ENCODE measurements around the gene FAM184B. TPM values are rescaled to one million over a fixed set of nuclear protein-coding genes. Genes with fewer than 3 reads are reported as not detected.

Gene FAM184B
- polyA plus RNA-seq, 2 of the 4 experiments (the other 2 are of a cell fraction): not detected

GRCh38 chr4:17595471-17596005, 185.9 kb downstream of the FAM184B start:
- TF ChIP-seq RAD21 (conservative IDR thresholded peaks at IDR 0.05 in 1 of 2, IDR thresholded peaks at IDR 0.05 in 1 of 2) (no peak), ZSCAN20 (CRISPR knock-in tag; IDR thresholded peaks at IDR 0.05) (no peak), TP53 (CRISPR knock-in tag; IDR thresholded peaks at IDR 0.05) (no peak), RCOR1 (IDR thresholded peaks at IDR 0.05; ENCODE audit: low read depth, low read length) (no peak), E2F6 (IDR thresholded peaks at IDR 0.05; ENCODE audit: borderline replicate concordance, low read depth) (no peak), RNF2 (IDR thresholded peaks at IDR 0.05; ENCODE audit: borderline replicate concordance, low read depth) (no peak), SMC3 (IDR thresholded peaks at IDR 0.05) (no peak), RFX5 (IDR thresholded peaks at IDR 0.05) (no peak), CTCF (IDR thresholded peaks at IDR 0.05) (no peak), ZC3H11A (IDR thresholded peaks at IDR 0.05) (no peak), CHD4 (IDR thresholded peaks at IDR 0.05; ENCODE audit: borderline replicate concordance) (no peak), ESRRA (IDR thresholded peaks at IDR 0.05; ENCODE audit: borderline replicate concordance, low read length) (no peak), CBX2 (IDR thresholded peaks at IDR 0.05; ENCODE audit: borderline replicate concordance, low read depth) (no peak)
- no peak overlapping the region for H3K27ac ChIP-seq
- 87% methylated on average over 6 of the region's 6 CpGs for WGBS (ENCODE audit: missing lambda C conversion rate)

GRCh38 chr4:17589355-17589754, 192.1 kb downstream of the FAM184B start:
- 99% methylated on average over 3 of the region's 3 CpGs for WGBS (ENCODE audit: missing lambda C conversion rate)
- FAIRE-seq: no peak
- ATAC-seq: no peak
- Histone ChIP-seq H3K4me2 (no peak overlapping the region), H3K9me3 (no peaks in the 10 kb centered on the region), H3K27ac (no peak overlapping the region), H3K4me1 (no peaks in the 10 kb centered on the region), H3K4me3 (no peak overlapping the region)
- ChIA-PET POLR2A (no interaction called here), CTCF (no interaction called here)
- TF ChIP-seq CHD4 (IDR thresholded peaks at IDR 0.05; ENCODE audit: borderline replicate concordance) (no peak), HOXB5 (CRISPR knock-in tag; IDR thresholded peaks at IDR 0.05) (no peak), POLR2A (IDR thresholded peaks at IDR 0.05; ENCODE audit: low read length) (no peak), MYC (IDR thresholded peaks at IDR 0.05; ENCODE audit: borderline replicate concordance, low read length) (no peak)
- DNase-seq (ENCODE audit: low read depth in 1 of 2, low spot score in 1 of 2): no peak

More at GRCh38 chr4:17595471-17596005, 185.9 kb downstream of the FAM184B start:
- DNase-seq (ENCODE audit: low read depth in 1 of 2, low spot score in 1 of 2) (no peak), ATAC-seq (no peak), FAIRE-seq (no peak)
- POLR2A ChIA-PET: no interaction called here
- no peak overlapping the region for H3K4me2 ChIP-seq
- CTCF ChIA-PET: interaction anchor here (1.2 kb wide), 1 partner anchor 213 kb away, joined by 3 read pairs; no protein-coding TSS in a partner anchor
- no peaks in the 10 kb centered on the region for H3K9me3 ChIP-seq
- no peak overlapping the region for H3K4me3 ChIP-seq
- no peaks in the 10 kb centered on the region for H3K4me1 ChIP-seq

GRCh38 chr4:17587094-17587822, 194.2 kb downstream of the FAM184B start:
- 96% methylated on average over 9 of the region's 9 CpGs for WGBS (ENCODE audit: missing lambda C conversion rate)

More at GRCh38 chr4:17587094-17587822, 194.2 kb downstream of the FAM184B start:
- Histone ChIP-seq H3K4me1 (no peaks in the 10 kb centered on the region), H3K4me3 (no peak overlapping the region), H3K27ac (no peak overlapping the region), H3K4me2 (no peak overlapping the region), H3K9me3 (no peaks in the 10 kb centered on the region)
- no peak for ATAC-seq
- no peak for DNase-seq (ENCODE audit: low read depth in 1 of 2, low spot score in 1 of 2)
- CTCF ChIA-PET: interaction anchor here (0.8 to 2.7 kb wide), 3 partner anchors 10 to 39 kb away, joined by 3 to 6 read pairs (median 3); no protein-coding TSS in a partner anchor
- POLR2A ChIA-PET: no interaction called here
- FAIRE-seq: no peak
- TF ChIP-seq HOXB5 (CRISPR knock-in tag; IDR thresholded peaks at IDR 0.05) (no peak), ATOH8 (CRISPR knock-in tag; IDR thresholded peaks at IDR 0.05; ENCODE audit: low read depth) (no peak), KDM5A (IDR thresholded peaks at IDR 0.05) (no peak), RAD21 (conservative IDR thresholded peaks at IDR 0.05 in 1 of 2, IDR thresholded peaks at IDR 0.05 in 1 of 2) (no peak), CEBPB (IDR thresholded peaks at IDR 0.05) (no peak), HMGXB4 (CRISPR knock-in tag; IDR thresholded peaks at IDR 0.05; ENCODE audit: borderline replicate concordance) (no peak), TFCP2L1 (CRISPR knock-in tag; IDR thresholded peaks at IDR 0.05) (no peak), CTCF (IDR thresholded peaks at IDR 0.05) (no peak), RARB (CRISPR knock-in tag; IDR thresholded peaks at IDR 0.05) (no peak), RCOR1 (IDR thresholded peaks at IDR 0.05; ENCODE audit: low read depth, low read length) (no peak)
